Smooth muscle cell (in vitro differentiated cells): ENCODE data around the gene CACNA1I. TPM values are rescaled to one million over a fixed set of nuclear protein-coding genes. Genes with fewer than 3 reads are reported as not detected.

Experiments used
- DNase-seq: peaks from one replicate; lab custom pipeline; 2025; ENCODE audit not compliant: unreplicated experiment; lab: John Stamatoyannopoulos, UW
- H2AFZ ChIP-seq: fragments of 200-600 bp; sonication (generic); 2 replicates; pipeline ENCODE4 v1.6.0; 2016; ENCODE audit warnings: antibody characterized with exemption, low read depth, mild to moderate bottlenecking
- H3F3A ChIP-seq: fragments of 200-600 bp; sonication (generic); 2 replicates; pipeline ENCODE4 v1.6.0; 2017; ENCODE audit warnings: antibody characterized with exemption, low read depth
- H3K27ac ChIP-seq: fragments of 200-600 bp; sonication (generic); 2 replicates; pipeline ENCODE4 v1.5.1; 2016; ENCODE audit warnings: low read depth, mild to moderate bottlenecking
- H3K27me3 ChIP-seq: fragments of 200-600 bp; sonication (generic); 2 replicates; pipeline ENCODE4 v1.6.1; 2016; ENCODE audit warnings: low read depth, mild to moderate bottlenecking
- H3K36me3 ChIP-seq: fragments of 200-600 bp; sonication (generic); 2 replicates; pipeline ENCODE4 v1.5.1; 2016; ENCODE audit warnings: low read depth
- H3K4me1 ChIP-seq: fragments of 200-600 bp; sonication (generic); 2 replicates; pipeline ENCODE4 v1.5.1; 2016; ENCODE audit warnings: low read depth
- H3K4me2 ChIP-seq: fragments of 200-600 bp; sonication (generic); 2 replicates; pipeline ENCODE4 v1.6.0; 2016; ENCODE audit warnings: mild to moderate bottlenecking
- H3K4me3 ChIP-seq: fragments of 200-600 bp; sonication (generic); 2 replicates; pipeline ENCODE4 v1.5.1; 2016; ENCODE audit warnings: mild to moderate bottlenecking
- H3K79me2 ChIP-seq: fragments of 200-600 bp; sonication (generic); 2 replicates; pipeline ENCODE4 v1.6.0; 2016; ENCODE audit warnings: low read depth, mild to moderate bottlenecking
- H3K9ac ChIP-seq: fragments of 200-600 bp; sonication (generic); 2 replicates; pipeline ENCODE4 v1.6.0; 2016; ENCODE audit warnings: low read depth
- H3K9me3 ChIP-seq: fragments of 200-600 bp; sonication (generic); replicated peaks from 2 replicates; pipeline ENCODE4 v1.5.1; 2016; ENCODE audit warnings: low read depth
- H4K20me1 ChIP-seq: fragments of 200-600 bp; sonication (generic); 2 replicates; pipeline ENCODE4 v1.6.0; 2016; ENCODE audit warnings: low read depth
- CTCF ChIP-seq: fragments of 200-600 bp; sonication (generic); IDR thresholded peaks from 2 replicates; pipeline ENCODE4 v1.5.1; 2017; ENCODE audit warnings: borderline replicate concordance, mild to moderate bottlenecking, antibody characterized with exemption; ENCODE audit not compliant: insufficient read depth, poor library complexity, severe bottlenecking
- WGBS: methylation state at CpG from one replicate; pipeline ENCODE4 v1.1.7; 2016; ENCODE audit warnings: low lambda C conversion rate; 5-methylcytosine and 5-hydroxymethylcytosine counted together
- polyA plus RNA-seq: library from polyadenylated mRNA; unstranded; fragments of >200 nt; fragmentation: Nextera tagmentation; extraction: Ambion mirVana; gene quantifications from 2 replicates; pipeline ENCODE4 v1.2.1, GENCODE V29; 2016
- total RNA-seq: library from RNA; depleted of rRNA; stranded (reverse); fragments of >200 nt; gene quantifications from 2 replicates; pipeline ENCODE4 v1.2.3, GENCODE V29; 2014

CACNA1I gene
- total and polyA plus RNA-seq, 2 experiments from 2014 or later: not detected

GRCh38 chr22:39580795-39581194, 10.2 kb downstream of the CACNA1I start:
- no peak overlapping the region for H3K27ac ChIP-seq
- no peak overlapping the region for H3K9ac ChIP-seq
- no peaks in the 10 kb centered on the region for H3K27me3 ChIP-seq
- no peak for DNase-seq
- no peak overlapping the region for H2AFZ ChIP-seq
- 95% methylated on average over 6 of the region's 6 CpGs for WGBS
- no peaks in the 10 kb centered on the region for H3K79me2 ChIP-seq
- H4K20me1 ChIP-seq: no peaks in the 10 kb centered on the region
- H3K4me3 ChIP-seq: no peak overlapping the region
- no peaks in the 10 kb centered on the region for H3K9me3 ChIP-seq
- no peak for TF ChIP-seq CTCF
- no peaks in the 10 kb centered on the region for H3K4me1 ChIP-seq
- no peaks in the 10 kb centered on the region for H3F3A ChIP-seq
- no peak overlapping the region for H3K4me2 ChIP-seq
- H3K36me3 ChIP-seq: no peaks in the 10 kb centered on the region

GRCh38 chr22:39581303-39581702, 10.8 kb downstream of the CACNA1I start:
- TF ChIP-seq CTCF: no peak
- DNase-seq: no peak
- WGBS: 90% methylated on average over 8 of the region's 8 CpGs

DNA sequence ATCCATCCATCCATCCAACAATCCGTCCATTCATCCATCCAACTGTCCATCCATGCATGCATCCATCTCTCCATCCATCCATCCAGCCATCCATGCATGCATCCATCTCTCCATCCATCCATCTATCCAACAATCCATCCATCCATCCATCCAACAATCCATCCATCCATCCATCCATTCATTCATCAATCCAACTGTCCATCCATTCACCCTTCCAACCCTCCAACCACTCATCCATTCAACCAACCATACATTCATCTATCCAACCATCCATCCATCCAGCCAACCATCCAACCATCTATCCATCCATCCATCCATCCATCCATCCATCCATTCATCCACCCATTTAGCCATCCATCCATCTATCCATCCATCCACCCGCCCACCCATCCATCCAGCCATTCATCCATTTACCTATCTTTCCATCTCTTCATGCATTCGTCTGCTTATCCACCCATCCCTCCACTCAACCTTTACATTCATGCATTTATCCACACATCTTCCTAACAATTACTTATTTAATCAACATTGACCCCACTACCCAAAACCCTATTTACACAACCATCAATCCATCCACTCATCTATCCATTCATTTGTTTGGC, 12.6 kb downstream of the CACNA1I start:
- no peaks in the 10 kb centered on the region for H3K4me1 ChIP-seq
- no peak for TF ChIP-seq CTCF
- H3K4me2 ChIP-seq: no peak overlapping the region
- H3K9ac ChIP-seq: no peak overlapping the region
- no peaks in the 10 kb centered on the region for H3K79me2 ChIP-seq
- H3K4me3 ChIP-seq: no peak overlapping the region
- H2AFZ ChIP-seq: no peak overlapping the region
- H3K27me3 ChIP-seq: no peaks in the 10 kb centered on the region
- no peaks in the 10 kb centered on the region for H4K20me1 ChIP-seq
- DNase-seq: no peak
- H3K9me3 ChIP-seq: no peaks in the 10 kb centered on the region
- no peaks in the 10 kb centered on the region for H3F3A ChIP-seq
- no peaks in the 10 kb centered on the region for H3K36me3 ChIP-seq
- H3K27ac ChIP-seq: no peak overlapping the region
- 60% methylated on average over 3 of the region's 3 CpGs for WGBS

More at GRCh38 chr22:39581303-39581702, 10.8 kb downstream of the CACNA1I start:
- H3F3A ChIP-seq: no peaks in the 10 kb centered on the region
- H3K27me3 ChIP-seq: no peaks in the 10 kb centered on the region
- no peaks in the 10 kb centered on the region for H3K36me3 ChIP-seq
- no peak overlapping the region for H2AFZ ChIP-seq
- no peaks in the 10 kb centered on the region for H3K4me1 ChIP-seq
- H3K9me3 ChIP-seq: no peaks in the 10 kb centered on the region
- no peak overlapping the region for H3K9ac ChIP-seq
- no peak overlapping the region for H3K27ac ChIP-seq
- H4K20me1 ChIP-seq: no peaks in the 10 kb centered on the region
- H3K4me2 ChIP-seq: no peak overlapping the region
- H3K79me2 ChIP-seq: no peaks in the 10 kb centered on the region
- no peak overlapping the region for H3K4me3 ChIP-seq

DNA sequence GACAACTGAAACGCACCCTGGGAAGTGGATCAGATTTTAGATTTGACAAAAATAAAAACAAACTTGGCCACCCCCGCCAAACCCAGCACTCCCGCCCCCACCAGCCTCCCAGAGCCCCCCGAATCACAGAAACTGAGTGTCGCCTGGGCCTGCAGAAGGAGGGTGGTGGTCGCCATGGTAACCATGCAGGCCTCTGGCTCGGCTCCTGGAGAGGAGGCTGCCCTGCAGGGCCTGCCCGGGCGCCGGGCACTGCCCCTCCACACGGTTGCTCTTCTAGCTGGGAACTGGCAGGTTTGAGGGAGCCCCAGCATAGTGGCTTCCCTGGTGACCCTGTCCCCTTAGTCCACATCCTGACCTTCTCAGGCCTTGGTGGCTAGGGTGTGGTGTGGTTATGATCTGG, 19.3 kb downstream of the CACNA1I start:
- H3K4me1 ChIP-seq: peaks cover 4% of the 10 kb centered on the region
- TF ChIP-seq CTCF: no peak
- H3K4me3 ChIP-seq: no peak overlapping the region

More for the DNA sequence above, 19.3 kb downstream of the CACNA1I start:
- no peaks in the 10 kb centered on the region for H3K79me2 ChIP-seq
- no peaks in the 10 kb centered on the region for H3K36me3 ChIP-seq
- H3K9me3 ChIP-seq: no peaks in the 10 kb centered on the region
- H2AFZ ChIP-seq: no peak overlapping the region
- DNase-seq: no peak
- H3K27me3 ChIP-seq: no peaks in the 10 kb centered on the region
- no peak overlapping the region for H3K27ac ChIP-seq
- no peaks in the 10 kb centered on the region for H3F3A ChIP-seq
- no peaks in the 10 kb centered on the region for H4K20me1 ChIP-seq
- H3K4me2 ChIP-seq: no peak overlapping the region
- 87% methylated on average over 11 of the region's 11 CpGs for WGBS
- H3K9ac ChIP-seq: no peak overlapping the region
